RWPE2 (cell line): ENCODE data around the gene DEAF1.

Experiments used
- ATAC-seq: fragments of 200-7000 bp; cut with Tn5 transposase; 3 replicates; pipeline ENCODE4 v1.9.1; 2021; ENCODE audit warnings: low read depth
- DNase-seq: peaks from one replicate; pipeline ENCODE4 v3.0.0-alpha.2; 2020; ENCODE audit warnings: low spot score
- H3K27ac ChIP-seq: fragments of 450-650 bp; 2 replicates; pipeline ENCODE4 v1.5.1; 2017; ENCODE audit warnings: mild to moderate bottlenecking; ENCODE audit not compliant: poor library complexity, severe bottlenecking
- H3K27me3 ChIP-seq: fragments of 250-450 bp; sonication (Bioruptor Pico); 2 replicates; pipeline ENCODE4 v1.5.1; 2021; ENCODE audit warnings: mild to moderate bottlenecking, moderate library complexity; ENCODE audit not compliant: insufficient read depth, poor library complexity, severe bottlenecking
- H3K36me3 ChIP-seq: fragments of 250-450 bp; sonication (Bioruptor Pico); 2 replicates; pipeline ENCODE4 v1.5.1; 2020; ENCODE audit warnings: low read depth, mild to moderate bottlenecking, moderate library complexity
- H3K4me1 ChIP-seq: fragments of 250-450 bp; sonication (Bioruptor Pico); 2 replicates; pipeline ENCODE4 v1.5.1; 2021; ENCODE audit warnings: mild to moderate bottlenecking, moderate library complexity; ENCODE audit not compliant: insufficient read depth, poor library complexity, severe bottlenecking
- H3K4me3 ChIP-seq: fragments of 250-450 bp; sonication (Bioruptor Pico); 2 replicates; pipeline ENCODE4 v1.5.1; 2021; ENCODE audit warnings: mild to moderate bottlenecking, moderate library complexity; ENCODE audit not compliant: severe bottlenecking
- H3K9me3 ChIP-seq: fragments of 250-450 bp; sonication (Bioruptor Pico); 2 replicates; pipeline ENCODE4 v1.5.1; 2021; ENCODE audit warnings: mild to moderate bottlenecking, moderate library complexity; ENCODE audit not compliant: severe bottlenecking
- TF ChIP-seq, protein P1 (sequence below): fragments of 450-650 bp; IDR thresholded peaks from one replicate; pipeline ENCODE4 v1.5.1; 2017; ENCODE audit warnings: mild to moderate bottlenecking, moderate library complexity; ENCODE audit not compliant: poor library complexity, severe bottlenecking

Gene DEAF1

DNA sequence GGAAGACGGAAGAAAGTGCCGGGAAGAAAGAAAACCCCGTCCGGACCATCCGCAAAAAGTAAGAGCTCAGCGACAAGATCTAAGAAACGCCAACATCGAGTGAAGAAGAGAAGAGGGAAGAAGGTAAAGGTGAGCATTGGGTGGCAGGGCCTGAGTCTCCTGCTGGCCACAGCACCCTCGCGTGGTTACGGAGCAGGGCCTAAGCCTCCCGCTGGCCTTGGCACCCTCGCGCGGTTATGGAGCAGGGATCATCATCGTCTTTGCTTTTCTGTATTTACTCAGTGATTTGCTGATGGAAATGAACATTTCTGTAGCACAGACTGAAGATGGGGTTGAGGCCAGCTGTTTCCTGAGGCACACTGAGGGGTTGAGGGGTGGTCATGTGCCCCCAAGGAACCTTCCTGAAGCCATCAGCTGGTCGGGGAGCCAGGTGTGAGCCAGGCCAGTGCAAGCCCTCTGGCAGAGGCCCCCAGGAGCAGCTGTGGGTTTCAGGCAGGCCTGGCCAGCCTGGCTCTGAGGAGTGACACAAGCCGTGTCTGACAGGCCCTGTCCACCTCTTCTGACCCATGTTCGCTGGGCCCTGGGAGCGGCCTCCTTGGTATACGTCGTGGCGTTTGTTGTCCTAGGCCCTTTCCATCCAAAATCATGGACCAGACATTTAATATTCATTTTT, 93.3 kb downstream of the DEAF1 start:
- H3K36me3 ChIP-seq: peaks cover 87% of the 10 kb centered on the region
- no peak overlapping the region for H3K27ac ChIP-seq
- ATAC-seq: no peak
- no peaks in the 10 kb centered on the region for H3K4me1 ChIP-seq
- no peaks in the 10 kb centered on the region for H3K9me3 ChIP-seq
- no peaks in the 10 kb centered on the region for H3K27me3 ChIP-seq
- no peak overlapping the region for H3K4me3 ChIP-seq
- TF ChIP-seq, protein P1, sequence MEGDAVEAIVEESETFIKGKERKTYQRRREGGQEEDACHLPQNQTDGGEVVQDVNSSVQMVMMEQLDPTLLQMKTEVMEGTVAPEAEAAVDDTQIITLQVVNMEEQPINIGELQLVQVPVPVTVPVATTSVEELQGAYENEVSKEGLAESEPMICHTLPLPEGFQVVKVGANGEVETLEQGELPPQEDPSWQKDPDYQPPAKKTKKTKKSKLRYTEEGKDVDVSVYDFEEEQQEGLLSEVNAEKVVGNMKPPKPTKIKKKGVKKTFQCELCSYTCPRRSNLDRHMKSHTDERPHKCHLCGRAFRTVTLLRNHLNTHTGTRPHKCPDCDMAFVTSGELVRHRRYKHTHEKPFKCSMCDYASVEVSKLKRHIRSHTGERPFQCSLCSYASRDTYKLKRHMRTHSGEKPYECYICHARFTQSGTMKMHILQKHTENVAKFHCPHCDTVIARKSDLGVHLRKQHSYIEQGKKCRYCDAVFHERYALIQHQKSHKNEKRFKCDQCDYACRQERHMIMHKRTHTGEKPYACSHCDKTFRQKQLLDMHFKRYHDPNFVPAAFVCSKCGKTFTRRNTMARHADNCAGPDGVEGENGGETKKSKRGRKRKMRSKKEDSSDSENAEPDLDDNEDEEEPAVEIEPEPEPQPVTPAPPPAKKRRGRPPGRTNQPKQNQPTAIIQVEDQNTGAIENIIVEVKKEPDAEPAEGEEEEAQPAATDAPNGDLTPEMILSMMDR: no peak
- DNase-seq: peak; percentile 49

DNA sequence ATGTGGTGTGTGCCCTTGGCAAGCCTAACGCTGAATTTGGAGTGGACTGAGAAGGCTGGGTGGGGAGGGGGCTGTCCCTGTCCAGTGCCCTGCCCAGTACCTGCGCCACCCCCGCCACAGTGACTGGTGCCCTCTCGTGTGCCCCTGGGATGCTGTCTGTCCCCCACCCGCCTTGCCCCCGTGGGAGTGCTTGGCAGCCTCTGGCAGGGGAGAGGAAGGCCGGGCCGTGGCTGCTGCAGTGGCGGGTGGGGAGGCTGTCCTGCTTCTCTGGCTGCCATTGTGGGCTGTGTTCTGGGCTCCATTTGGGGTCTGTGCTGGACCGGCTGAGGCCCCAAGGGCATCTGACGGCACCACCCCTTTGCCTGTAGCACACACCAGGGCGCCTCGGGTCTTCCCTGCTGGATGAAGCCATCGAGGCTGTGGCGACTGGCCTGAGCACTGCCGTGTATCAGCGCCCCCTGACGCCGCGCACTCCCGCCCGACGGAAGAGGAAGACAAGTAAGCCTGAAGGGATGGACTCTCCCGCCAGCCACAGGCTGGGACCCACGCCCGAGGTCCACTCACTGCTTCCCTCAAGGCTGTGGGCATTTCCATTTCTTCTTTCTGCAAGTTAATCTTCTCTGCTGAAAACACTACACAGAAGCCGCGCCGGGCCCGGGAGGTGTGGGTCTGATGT, 96.9 kb downstream of the DEAF1 start:
- H3K27me3 ChIP-seq: no peaks in the 10 kb centered on the region
- H3K4me3 ChIP-seq: no peak overlapping the region
- DNase-seq: peak; percentile 68
- no peaks in the 10 kb centered on the region for H3K9me3 ChIP-seq
- no peaks in the 10 kb centered on the region for H3K4me1 ChIP-seq
- TF ChIP-seq, protein P1: no peak
- ATAC-seq: no peak
- H3K36me3 ChIP-seq: peaks cover 89% of the 10 kb centered on the region
- no peak overlapping the region for H3K27ac ChIP-seq

DNA sequence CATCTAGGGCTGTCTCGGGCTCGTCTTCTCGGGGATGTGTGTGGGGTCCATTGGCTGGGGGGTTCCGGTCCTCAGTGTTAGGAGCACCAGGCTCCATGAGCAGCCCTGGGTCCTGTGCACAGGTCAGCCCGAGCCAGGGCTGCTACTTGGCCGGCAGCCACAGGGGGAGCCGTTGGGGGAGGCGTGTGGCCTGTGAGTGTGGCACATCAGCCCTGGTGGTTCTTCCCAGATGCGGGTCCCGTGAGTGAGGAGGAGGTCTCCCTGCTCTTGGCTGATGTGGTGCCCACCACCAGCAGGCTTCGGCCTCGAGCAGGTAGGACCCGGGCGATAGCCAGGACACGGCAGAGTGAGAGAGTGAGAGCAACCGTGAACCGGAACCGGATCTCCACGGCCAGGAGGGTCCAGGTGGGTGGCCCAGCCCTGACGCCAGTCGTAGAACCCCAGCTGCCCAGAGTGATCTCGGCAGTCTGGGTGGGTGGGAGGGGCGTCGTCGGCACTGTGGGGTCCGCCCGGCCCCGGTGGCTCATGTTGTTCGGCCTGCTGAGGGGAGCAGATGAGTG, 97.8 kb downstream of the DEAF1 start:
- no peaks in the 10 kb centered on the region for H3K27me3 ChIP-seq
- no peaks in the 10 kb centered on the region for H3K9me3 ChIP-seq
- peaks cover 89% of the 10 kb centered on the region for H3K36me3 ChIP-seq
- no peak for ATAC-seq
- peak; percentile 47 for DNase-seq
- no peaks in the 10 kb centered on the region for H3K4me1 ChIP-seq
- H3K4me3 ChIP-seq: no peak overlapping the region
- no peak overlapping the region for H3K27ac ChIP-seq
- TF ChIP-seq, protein P1: no peak

DNA sequence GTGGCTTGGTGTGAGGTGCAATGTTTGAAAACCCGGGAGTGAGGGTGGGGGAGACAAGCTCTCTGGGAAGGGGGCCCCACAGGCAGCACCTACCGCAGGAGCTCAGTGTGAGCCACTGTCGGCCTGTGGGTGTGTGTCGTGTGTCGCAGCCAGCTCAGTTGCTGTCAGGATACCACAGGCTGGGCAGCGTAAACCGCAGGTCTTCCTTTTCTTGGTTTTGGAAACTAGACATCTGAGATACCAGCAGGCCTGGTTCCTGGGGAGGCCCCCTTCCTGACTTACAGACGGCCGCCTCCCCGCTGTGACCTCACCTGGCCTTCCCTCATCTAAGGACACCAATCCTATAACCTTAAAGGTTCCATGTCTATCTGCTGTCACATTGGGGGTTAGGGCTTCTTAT, 98.6 kb downstream of the DEAF1 start:
- peaks cover 90% of the 10 kb centered on the region for H3K36me3 ChIP-seq
- no peak overlapping the region for H3K27ac ChIP-seq
- H3K4me3 ChIP-seq: no peak overlapping the region
- H3K4me1 ChIP-seq: no peaks in the 10 kb centered on the region
- DNase-seq (no peak), ATAC-seq (no peak)
- no peaks in the 10 kb centered on the region for H3K27me3 ChIP-seq
- TF ChIP-seq, protein P1: no peak
- H3K9me3 ChIP-seq: no peaks in the 10 kb centered on the region
